ENCODE data around the gene ZNF385D.
"Not testable (repeated sequence)": the region's sequence is repeated elsewhere in the genome, so short reads cannot be mapped to it uniquely, and the experiment has no call there.

- not testable (repeated sequence) for TF ChIP-seq CTCF (conservative IDR thresholded peaks at IDR 0.05; ENCODE audit: low read depth, low read length); EZH2 (IDR thresholded peaks at IDR 0.05; ENCODE audit: borderline replicate concordance, low read depth, low read length, poor library complexity, severe bottlenecking)
Observed at GRCh38 chr3:21486024-21486935, 264.7 kb downstream of the ZNF385D start.
